GM19463 (cell line): ENCODE data around the gene DRC1.

Experiments
- ATAC-seq: cut with Tn5 transposase; IDR thresholded peaks from one replicate; pipeline ENCODE4 v1.9.1; 2021; ENCODE audit warnings: mild to moderate bottlenecking, moderate library complexity; ENCODE audit not compliant: unreplicated experiment

Gene DRC1

DNA sequence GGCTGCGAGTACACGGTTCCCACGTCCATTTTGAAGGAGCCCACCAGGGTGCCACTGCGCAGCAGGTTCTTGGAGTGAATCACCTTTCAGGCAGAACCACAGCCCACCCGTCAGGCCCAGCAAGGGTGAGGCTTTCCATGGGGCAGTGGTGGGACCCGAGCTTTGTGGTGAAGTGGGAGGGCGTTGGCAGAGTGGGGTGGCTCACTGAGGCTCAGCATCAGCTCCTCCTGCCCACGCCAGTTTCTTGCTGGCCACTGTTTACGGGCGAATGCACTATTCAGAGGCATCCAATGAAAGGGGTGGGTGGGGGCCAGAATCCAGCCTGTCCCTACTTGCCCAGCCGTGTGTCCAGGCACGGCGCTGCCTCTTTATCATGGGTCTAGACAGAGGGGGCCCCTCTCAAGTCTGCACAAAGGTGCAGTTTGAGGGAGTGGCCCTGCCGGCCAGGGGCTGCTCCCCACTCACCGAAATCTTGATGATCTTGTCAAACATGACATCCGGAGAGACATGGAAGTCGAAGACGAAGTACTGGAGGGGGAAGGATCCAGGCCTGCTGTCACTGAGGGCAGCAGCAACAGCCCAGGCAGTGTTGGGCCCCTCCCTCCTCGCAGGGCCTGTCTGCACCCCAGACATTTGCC is 87.6 kb downstream of the DRC1 start:
- no peak for ATAC-seq

GRCh38 chr2:26491563-26492167 is 89.9 kb downstream of the DRC1 start:
- ATAC-seq: no peak

GRCh38 chr2:26492749-26493515 is 91.2 kb downstream of the DRC1 start:
- ATAC-seq: no peak

GRCh38 chr2:26493566-26493965 is 91.8 kb downstream of the DRC1 start:
- no peak for ATAC-seq

DNA sequence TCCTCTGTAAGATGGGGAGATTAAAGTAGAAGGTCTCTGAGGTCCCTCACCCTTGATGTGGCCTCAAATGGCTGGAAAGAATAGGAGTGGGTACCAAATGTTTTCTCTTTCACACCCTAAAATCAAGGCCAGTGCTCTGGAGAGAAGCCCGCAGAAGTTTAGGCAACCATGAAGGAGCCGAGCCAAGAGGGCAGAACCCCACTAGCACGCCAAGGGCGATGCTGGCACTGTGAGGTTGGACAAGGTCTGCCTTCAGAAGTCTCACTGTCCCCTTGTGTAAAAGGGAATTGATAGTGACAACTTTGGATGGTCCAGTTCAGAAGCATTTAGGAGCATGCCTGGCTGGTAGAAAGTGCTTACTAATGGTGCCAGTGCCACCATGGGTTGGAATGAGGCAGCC is 92.5 kb downstream of the DRC1 start:
- ATAC-seq: no peak

- no peak for ATAC-seq
Observed at GRCh38 chr2:26494891-26495290, 93.2 kb downstream of the DRC1 start.

DNA sequence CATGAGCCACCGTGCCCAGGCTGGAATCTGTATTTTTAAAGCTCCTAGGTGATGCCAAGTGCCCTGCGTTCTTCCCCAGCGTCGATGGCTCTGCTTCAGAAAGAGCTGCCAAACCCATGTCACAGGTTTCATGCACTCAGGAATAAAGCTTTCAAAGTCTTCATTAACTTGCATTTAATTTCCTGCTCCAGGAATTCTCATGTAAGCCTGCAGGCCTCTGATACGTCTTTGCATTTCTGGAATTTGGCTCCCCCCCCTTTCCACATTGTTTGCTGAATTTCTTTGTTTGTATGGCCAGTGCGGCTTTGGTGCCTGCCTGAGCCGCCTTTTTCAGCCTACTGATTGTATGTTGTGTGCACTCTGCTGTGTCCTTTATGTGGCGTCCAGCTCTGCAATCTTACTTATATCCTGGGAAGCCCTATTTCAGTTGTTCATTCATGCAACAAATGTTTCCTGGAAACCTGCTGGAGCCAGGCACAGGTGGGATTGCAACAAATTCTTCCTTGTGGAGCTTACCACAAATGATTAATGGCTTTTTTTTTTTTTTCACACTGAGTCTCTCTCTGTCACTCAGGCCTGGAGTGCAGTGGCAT is 94.1 kb downstream of the DRC1 start:
- no peak for ATAC-seq

- ATAC-seq: no peak
Observed at GRCh38 chr2:26500406-26500805, 98.7 kb downstream of the DRC1 start.

GRCh38 chr2:26503231-26503880 is 101.6 kb downstream of the DRC1 start:
- peak; percentile 78 for ATAC-seq

- ATAC-seq: no peak
Observed at GRCh38 chr2:26504002-26504401, 102.3 kb downstream of the DRC1 start.

- no peak for ATAC-seq
Observed at GRCh38 chr2:26506279-26506678, 104.6 kb downstream of the DRC1 start.
